HepG2 (cell line): Measurements from ENCODE around the gene PADI2.

Source experiments
- KDM5A ChIP-seq: fragments of 200-600 bp; sonication (generic); IDR thresholded peaks from 2 replicates; pipeline ENCODE4 v1.7.0; 2018; ENCODE audit warnings: antibody characterized with exemption, mild to moderate bottlenecking, low read length, borderline replicate concordance
- MAFF ChIP-seq: IDR thresholded peaks from 2 replicates; pipeline ENCODE4 v1.6.1; 2011; ENCODE audit warnings: low read depth, low read length, improper control_type of control experiment
- NONO ChIP-seq, 2 experiments: fragments of 450-650 bp in 1 of 2; sonication (generic) in 1 of 2; formaldehyde crosslinking in 1 of 2; IDR thresholded peaks in 1 of 2; conservative IDR thresholded peaks in 1 of 2; 2 replicates each; pipeline versions ENCODE4 v1.6.1 to v1.8.0; 2017 to 2022; ENCODE audit warnings: mild to moderate bottlenecking in 1 of 2, missing genetic modification reagents in 1 of 2, moderate library complexity in 1 of 2
- PAWR ChIP-seq: sonication (generic); formaldehyde crosslinking; IDR thresholded peaks from 2 replicates; pipeline ENCODE4 v1.4.0; 2020; ENCODE audit warnings: missing genetic modification reagents, mild to moderate bottlenecking, borderline replicate concordance
- POLR2A ChIP-seq, 2 experiments: IDR thresholded peaks; 2 replicates each; pipeline ENCODE4 v1.6.1; 2011; ENCODE audit warnings: low read depth in 2 of 2, low read length in 2 of 2, mild to moderate bottlenecking in 1 of 2, moderate library complexity in 1 of 2; ENCODE audit not compliant: insufficient read depth in 1 of 2
- POLR2AphosphoS5 ChIP-seq: IDR thresholded peaks from 2 replicates; pipeline ENCODE4 v1.6.1; 2012; ENCODE audit warnings: low read depth, low read length
- POLR2G ChIP-seq: fragments of 200-400 bp; formaldehyde crosslinking; IDR thresholded peaks from 2 replicates; pipeline ENCODE4 v1.6.1; 2018; ENCODE audit warnings: mild to moderate bottlenecking, low read depth, low read length, moderate library complexity
- TP53 ChIP-seq: sonication (generic); formaldehyde crosslinking; conservative IDR thresholded peaks from 2 replicates; pipeline ENCODE4 v1.4.0; 2020; ENCODE audit warnings: missing genetic modification reagents
- TSC22D2 ChIP-seq: sonication (generic); formaldehyde crosslinking; IDR thresholded peaks from 2 replicates; pipeline ENCODE4 v1.5.1; 2020; ENCODE audit warnings: missing genetic modification reagents, mild to moderate bottlenecking, borderline replicate concordance
- ZNF678 ChIP-seq: sonication (generic); formaldehyde crosslinking; IDR thresholded peaks from 2 replicates; pipeline ENCODE4 v1.4.0; 2020; ENCODE audit warnings: mild to moderate bottlenecking, missing genetic modification reagents

DNA sequence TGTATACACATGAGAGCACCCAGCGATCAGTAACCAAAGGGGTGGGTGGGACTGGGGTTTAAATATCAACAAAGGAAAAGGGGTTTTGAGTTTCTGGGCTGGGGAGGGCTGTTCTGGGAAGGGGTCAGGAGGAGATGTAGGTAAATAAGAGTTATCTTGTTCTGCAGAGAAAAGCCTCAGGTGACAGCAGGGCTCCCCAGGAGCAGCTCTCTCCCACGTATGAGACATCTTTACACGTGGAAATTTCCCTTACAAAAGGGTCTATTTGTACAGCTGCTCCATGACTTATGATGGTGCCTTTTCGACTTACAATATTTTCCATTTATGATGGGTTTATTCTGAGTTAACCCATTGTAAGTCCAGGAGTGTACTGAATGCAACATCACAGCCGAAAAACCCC lies 16.3 kb upstream of the PADI2 start:
- TF ChIP-seq ZNF678 (CRISPR knock-in tag), result no peak
- TF ChIP-seq MAFF, result no peak
- no peak for TF ChIP-seq TP53
- TF ChIP-seq NONO (IDR thresholded peaks at IDR 0.05), result no peak
- no peak for TF ChIP-seq NONO (CRISPR knock-in tag; conservative IDR thresholded peaks at IDR 0.05)
- no peak for TF ChIP-seq POLR2AphosphoS5
- no peak for TF ChIP-seq POLR2G
- no peak for TF ChIP-seq TSC22D2 (CRISPR knock-in tag)
- no peak for TF ChIP-seq PAWR (CRISPR knock-in tag)
- no peak for TF ChIP-seq POLR2A (IDR thresholded peaks at IDR 0.05; ENCODE audit: insufficient read depth in 1 of 2, low read depth in 2 of 2, low read length in 2 of 2)
- TF ChIP-seq KDM5A, result no peak
